K562 (cell line): Measurements from ENCODE around the gene MAD1L1. TPM values are rescaled to one million over a fixed set of nuclear protein-coding genes. Genes with fewer than 3 reads are reported as not detected.

Source experiments
- ATAC-seq: fragments of 200-7000 bp; cut with Tn5 transposase; 3 replicates; pipeline ENCODE4 v1.9.1; 2020; ENCODE audit warnings: moderate library complexity
- BruUV-seq: library from RNA; stranded (reverse); fragments of 400-500 nt; replicated peaks from 2 replicates; lab custom pipeline; 2021; lab: Mats Ljungman, UMichigan
- CTCF ChIA-PET: fragments of 300-600 bp; formaldehyde crosslinking; extraction: SDS; loops from one replicate; lab custom pipeline; 2021; ENCODE audit warnings: low intra/inter-chr PET ratio; lab: Yijun Ruan, JAX
- POLR2A ChIA-PET: fragments of 300-600, 350-650 bp; sonication (Branson Sonifier 250); formaldehyde crosslinking; extraction: SDS; loops from one replicate; lab custom pipeline; 2021; ENCODE audit warnings: antibody characterized with exemption, inconsistent platforms; lab: Yijun Ruan, JAX
- DNase-seq, 4 experiments: peaks; one replicate each; pipeline versions ENCODE4 v3.0.0 to v3.0.0-alpha.2; 2011 to 2018; ENCODE audit warnings: low spot score in 3 of 4, mixed read lengths in 3 of 4; ENCODE audit errors: extremely low read depth in 1 of 4
- FAIRE-seq: peaks from 2 replicates; lab custom pipeline; 2011; peaks lifted over from hg19 to GRCh38; lab: Jason Lieb, UNC
- H2AFZ ChIP-seq: 2 replicates; pipeline ENCODE4 v1.6.0; 2011; ENCODE audit warnings: low read depth, low read length, control low read depth, inconsistent platforms
- H3K27ac ChIP-seq: fragments of 200-600 bp; 3 replicates; pipeline ENCODE4 v1.8.0; 2011; ENCODE audit warnings: low read depth, mild to moderate bottlenecking, control low read depth, inconsistent platforms, low read length, moderate library complexity, mixed read lengths; ENCODE audit errors: extremely low read depth
- H3K27me3 ChIP-seq, 2 experiments: fragments of 300-600 bp in 1 of 2; 2 replicates in 1 of 2; 3 replicates in 1 of 2; pipeline versions ENCODE4 v1.6.0 to v1.8.0; 2011; ENCODE audit warnings: inconsistent platforms in 2 of 2, low read length in 2 of 2, mild to moderate bottlenecking in 1 of 2, mixed read lengths in 1 of 2, moderate library complexity in 1 of 2; ENCODE audit not compliant: control insufficient read depth in 2 of 2, insufficient read depth in 2 of 2
- H3K36me3 ChIP-seq: fragments of 300-600 bp; 3 replicates; pipeline ENCODE4 v1.8.0; 2011; ENCODE audit warnings: mild to moderate bottlenecking, low read length, inconsistent platforms; ENCODE audit not compliant: control insufficient read depth, insufficient read depth
- H3K4me1 ChIP-seq, 2 experiments: fragments of 200-600 bp in 1 of 2; replicated peaks in 1 of 2; 2 replicates in 1 of 2; 3 replicates in 1 of 2; pipeline versions ENCODE4 v1.5.1 to v1.8.0; 2011; ENCODE audit warnings: inconsistent platforms in 2 of 2, low read length in 2 of 2, mild to moderate bottlenecking in 1 of 2, mixed read lengths in 1 of 2, moderate library complexity in 1 of 2; ENCODE audit not compliant: control insufficient read depth in 2 of 2, insufficient read depth in 2 of 2
- H3K4me2 ChIP-seq: 2 replicates; pipeline ENCODE4 v1.6.1; 2011; ENCODE audit warnings: low read length, control low read depth, inconsistent platforms, mixed read lengths; ENCODE audit not compliant: insufficient read depth
- H3K4me3 ChIP-seq: fragments of 200-600 bp; sonication (generic), shearing (Covaris generic); 2 replicates; pipeline ENCODE4 v1.5.1; 2016; ENCODE audit warnings: control low read depth, inconsistent platforms
- H3K79me2 ChIP-seq: fragments of 200-600 bp; 3 replicates; pipeline ENCODE4 v1.8.0; 2011; ENCODE audit warnings: low read length, inconsistent platforms; ENCODE audit not compliant: control insufficient read depth, insufficient read depth
- H3K9ac ChIP-seq, 2 experiments: 2 replicates each; pipeline versions ENCODE4 v1.6.0 to v1.6.1; 2011; ENCODE audit warnings: low read depth in 2 of 2, low read length in 2 of 2, control low read depth in 1 of 2, inconsistent platforms in 1 of 2, mild to moderate bottlenecking in 1 of 2, mixed read lengths in 1 of 2; ENCODE audit not compliant: insufficient read depth in 1 of 2
- H3K9me1 ChIP-seq: one replicate; pipeline ENCODE4 v1.6.0; 2011; ENCODE audit warnings: inconsistent platforms, mild to moderate bottlenecking, low read length, moderate library complexity; ENCODE audit not compliant: control insufficient read depth, insufficient read depth
- H3K9me3 ChIP-seq: replicated peaks from 2 replicates; pipeline ENCODE4 v1.5.1; 2011; ENCODE audit warnings: low read depth, low read length, inconsistent platforms; ENCODE audit not compliant: control insufficient read depth, insufficient read depth
- H4K20me1 ChIP-seq: replicated peaks from 2 replicates; pipeline ENCODE4 v1.6.1; 2011; ENCODE audit warnings: low read length, inconsistent platforms, mixed read lengths; ENCODE audit not compliant: control insufficient read depth, insufficient read depth
- CBX8 ChIP-seq: fragments of 200-600 bp; sonication (generic); IDR thresholded peaks from 2 replicates; pipeline ENCODE4 v1.6.1; 2012; ENCODE audit warnings: borderline replicate concordance, mixed run types, low read depth, mild to moderate bottlenecking, moderate library complexity, mixed read lengths, low read length, control low read depth, inconsistent platforms; ENCODE audit not compliant: poor library complexity, severe bottlenecking; ENCODE audit errors: extremely low read depth
- CEBPG ChIP-seq, 3 experiments: fragments of 200-800 bp in 1 of 3; sonication (Bioruptor generic) in 1 of 3; sonication (generic) in 1 of 3; formaldehyde crosslinking in 1 of 3; IDR thresholded peaks in 2 of 3; conservative IDR thresholded peaks in 1 of 3; 2 replicates each; pipeline versions ENCODE4 v1.6.1 to v1.8.0; 2016 to 2022; ENCODE audit warnings: missing compliant biosample characterization in 2 of 3, missing genetic modification characterization in 2 of 3, mild to moderate bottlenecking in 1 of 3, missing genetic modification reagents in 1 of 3
- FOSL1 ChIP-seq: fragments of 200-800 bp; sonication (Bioruptor generic); conservative IDR thresholded peaks from 2 replicates; pipeline ENCODE4 v1.6.1; 2016; ENCODE audit warnings: missing genetic modification characterization, missing compliant biosample characterization
- FOXK1 ChIP-seq: sonication (generic); formaldehyde crosslinking; IDR thresholded peaks from 2 replicates; pipeline ENCODE4 v1.8.0; 2022; ENCODE audit warnings: missing genetic modification reagents, mild to moderate bottlenecking, borderline replicate concordance
- FOXK2 ChIP-seq, 2 experiments: fragments of 450-650 bp; IDR thresholded peaks in 1 of 2; conservative IDR thresholded peaks in 1 of 2; 2 replicates each; pipeline ENCODE4 v1.6.1; 2016; ENCODE audit warnings: low read depth in 2 of 2, mild to moderate bottlenecking in 1 of 2
- HEY1 ChIP-seq: fragments of 250-450 bp; sonication (Bioruptor Pico); IDR thresholded peaks from 2 replicates; pipeline ENCODE4 v1.5.0; 2020; ENCODE audit warnings: mild to moderate bottlenecking, moderate library complexity, borderline replicate concordance
- KDM5B ChIP-seq: fragments of 200-600 bp; sonication (generic); IDR thresholded peaks from 2 replicates; pipeline ENCODE4 v1.6.1; 2012; ENCODE audit warnings: low read depth, mild to moderate bottlenecking, moderate library complexity, low read length, control low read depth, inconsistent platforms; ENCODE audit not compliant: insufficient replicate concordance
- MAX ChIP-seq: sonication (generic); formaldehyde crosslinking; IDR thresholded peaks from 2 replicates; pipeline ENCODE4 v1.9.0; 2022; ENCODE audit warnings: mild to moderate bottlenecking, missing genetic modification reagents
- MCM5 ChIP-seq: fragments of 450-650 bp; IDR thresholded peaks from 2 replicates; pipeline ENCODE4 v1.6.1; 2016; ENCODE audit warnings: low read depth
- NR2C2 ChIP-seq, 2 experiments: fragments of 200-800 bp in 1 of 2; sonication (Bioruptor generic) in 1 of 2; sonication (generic) in 1 of 2; formaldehyde crosslinking in 1 of 2; IDR thresholded peaks; 2 replicates each; pipeline versions ENCODE4 v1.6.1 to v1.8.0; 2016 to 2022; ENCODE audit warnings: mild to moderate bottlenecking in 1 of 2, missing compliant biosample characterization in 1 of 2, missing genetic modification characterization in 1 of 2, missing genetic modification reagents in 1 of 2
- NUFIP1 ChIP-seq: fragments of 450-650 bp; IDR thresholded peaks from 2 replicates; pipeline ENCODE4 v1.6.1; 2018; ENCODE audit not compliant: partially characterized antibody
- ZBTB33 ChIP-seq: sonication (generic); formaldehyde crosslinking; IDR thresholded peaks from 2 replicates; pipeline ENCODE4 v1.8.1; 2023; ENCODE audit warnings: mild to moderate bottlenecking, missing genetic modification reagents
- ZBTB43 ChIP-seq: sonication (generic); formaldehyde crosslinking; IDR thresholded peaks from 2 replicates; pipeline ENCODE4 v1.8.0; 2023; ENCODE audit warnings: mild to moderate bottlenecking, missing genetic modification reagents
- ZNF121 ChIP-seq: sonication (generic); formaldehyde crosslinking; conservative IDR thresholded peaks from 2 replicates; pipeline ENCODE4 v1.8.0; 2022; ENCODE audit warnings: missing genetic modification reagents
- WGBS: fragments of 100-300 bp; shearing (Covaris generic); methylation state at CpG from one replicate; pipeline ENCODE4 v1.1.6; 2016; ENCODE audit warnings: low coverage, mixed read lengths; ENCODE audit not compliant: insufficient coverage; ENCODE audit errors: missing lambda C conversion rate; 5-methylcytosine and 5-hydroxymethylcytosine counted together
- in situ Hi-C: fragments of 300-500 bp; cut with MboI; formaldehyde crosslinking; loops from 4 replicates; pipeline ENCODE4 v1.15.0; 2018; ENCODE audit warnings: inconsistent platforms, mixed read lengths
- intact Hi-C: fragments of 100-400 bp; cut with micrococcal nuclease; formaldehyde crosslinking; loops from 2 replicates; pipeline ENCODE4 v1.14.2; 2022
- polyA plus RNA-seq, 8 experiments: library from polyadenylated mRNA; depleted of rRNA in 4 of 8; stranded (reverse) in 5 of 8; unstranded in 3 of 8; fragments of >200 nt; fragmentation: Nextera tagmentation in 2 of 8; fragmentation: Illumina TruSeq in 1 of 8; extraction: Ambion mirVana in 2 of 8; extraction: Trizol in 1 of 8; gene quantifications; 2 replicates each; pipeline versions ENCODE4 v1.2.1 to v1.2.3, GENCODE V29; 2011 to 2014; ENCODE audit warnings: inconsistent platforms in 1 of 8, missing spikeins in 1 of 8
- total RNA-seq, 7 experiments: library from RNA; depleted of rRNA in 6 of 7; stranded (reverse); fragments of >200 nt in 6 of 7; fragmentation: Illumina TruSeq in 2 of 7; extraction: Trizol in 2 of 7; gene quantifications; 2 replicates each; pipeline versions ENCODE4 v1.2.1 to v1.2.3, GENCODE V29; 2011 to 2021; ENCODE audit warnings: low replicate concordance in 1 of 7
- TF ChIP-seq, protein P1 (sequence below), 2 experiments: fragments of 450-650 bp; IDR thresholded peaks; 2 replicates each; pipeline ENCODE4 v1.6.1; 2016

Gene MAD1L1
- total and polyA plus RNA-seq, 9 of the 15 experiments (the other 6 are each of a cell fraction or from before 2014, with no cell fraction given) = 1.7 to 89.7 (median 18.0) TPM

DNA sequence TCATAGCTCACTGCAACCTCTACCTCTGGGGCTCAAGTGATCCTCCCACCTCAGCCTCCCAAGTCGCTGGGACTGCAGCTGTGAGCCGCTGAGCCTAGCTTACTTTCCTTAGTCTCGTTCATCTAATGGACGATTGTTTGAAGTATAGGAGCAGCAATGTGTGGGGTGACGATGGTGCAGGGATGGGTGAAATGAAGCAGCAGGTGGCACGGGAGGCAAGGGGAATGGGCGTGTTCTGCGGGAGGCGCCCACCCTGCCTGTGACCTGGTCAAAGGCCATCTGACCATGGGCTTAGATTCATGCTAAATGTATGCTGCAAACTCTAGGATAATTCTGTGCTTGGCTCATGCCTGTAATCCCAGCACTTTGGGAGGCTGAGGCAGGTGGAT lies 210.7 kb downstream of the MAD1L1 start:
- Histone ChIP-seq H3K9me3 (peaks cover 18% of the 10 kb centered on the region), H3K4me1 (peaks cover 47 to 51% of the 10 kb centered on the region in 2 experiments), H3K4me3 (no peak overlapping the region), H3K79me2 (peaks cover 26% of the 10 kb centered on the region), H3K9ac (peak overlapping the region; percentile 61 to 64; a peak in 1 of 4 replicates), H3K9me1 (no peaks in the 10 kb centered on the region), H3K4me2 (peak overlapping the region; percentile 4; the same call in 1 of the 2 replicates), H3K27ac (peak overlapping the region; percentile 94; the same call in 2 of the 3 replicates), H2AFZ (no peak overlapping the region), H3K36me3 (no peaks in the 10 kb centered on the region; the same call in 2 of the 3 replicates), H3K27me3 (no peaks in the 10 kb centered on the region), H4K20me1 (no peaks in the 10 kb centered on the region)
- in situ Hi-C loops (no loop called here), intact Hi-C loops (loop anchor here (5.0 kb wide), 1 partner anchor 380 kb away; the partner anchor contains the start of gene CHST12)
- no peak for DNase-seq
- ChIA-PET POLR2A (interaction anchor here (0.6 to 1.0 kb wide), 4 partner anchors 15 to 215 kb away, joined by 3 to 4 read pairs (median 3); no protein-coding TSS in a partner anchor), CTCF (no interaction called here)
- BruUV-seq = no TSS peak
- FAIRE-seq = no peak
- WGBS = 67% methylated on average over 9 of the region's 9 CpGs
- no peak for ATAC-seq
- TF ChIP-seq HEY1 (CRISPR knock-in tag) (no peak), KDM5B (peak; percentile 19), MCM5 (no peak), NUFIP1 (no peak), FOXK2 (conservative IDR thresholded peaks at IDR 0.05 in 1 of 2, IDR thresholded peaks at IDR 0.05 in 1 of 2; ENCODE audit: low read depth in 2 of 2) (no peak), CEBPG (CRISPR knock-in tag; IDR thresholded peaks at IDR 0.05) (0 out of 2 replicates have a peak, but pooled peaks have one; percentile 18), CEBPG (tag; conservative IDR thresholded peaks at IDR 0.05 in 1 of 2, IDR thresholded peaks at IDR 0.05 in 1 of 2) (no peak), CBX8 (no peak), FOXK1 (CRISPR knock-in tag) (peak; percentile 27; the same call in 1 of the 2 replicates), ZBTB43 (CRISPR knock-in tag) (no peak), MAX (CRISPR knock-in tag) (0 out of 2 replicates have a peak, but pooled peaks have one; percentile 31), ZNF121 (CRISPR knock-in tag) (no peak), FOSL1 (tag) (no peak), ZBTB33 (CRISPR knock-in tag) (peak; percentile 90), NR2C2 (CRISPR knock-in tag; IDR thresholded peaks at IDR 0.05) (no peak), NR2C2 (tag; IDR thresholded peaks at IDR 0.05) (no peak)
- TF ChIP-seq, protein P1, sequence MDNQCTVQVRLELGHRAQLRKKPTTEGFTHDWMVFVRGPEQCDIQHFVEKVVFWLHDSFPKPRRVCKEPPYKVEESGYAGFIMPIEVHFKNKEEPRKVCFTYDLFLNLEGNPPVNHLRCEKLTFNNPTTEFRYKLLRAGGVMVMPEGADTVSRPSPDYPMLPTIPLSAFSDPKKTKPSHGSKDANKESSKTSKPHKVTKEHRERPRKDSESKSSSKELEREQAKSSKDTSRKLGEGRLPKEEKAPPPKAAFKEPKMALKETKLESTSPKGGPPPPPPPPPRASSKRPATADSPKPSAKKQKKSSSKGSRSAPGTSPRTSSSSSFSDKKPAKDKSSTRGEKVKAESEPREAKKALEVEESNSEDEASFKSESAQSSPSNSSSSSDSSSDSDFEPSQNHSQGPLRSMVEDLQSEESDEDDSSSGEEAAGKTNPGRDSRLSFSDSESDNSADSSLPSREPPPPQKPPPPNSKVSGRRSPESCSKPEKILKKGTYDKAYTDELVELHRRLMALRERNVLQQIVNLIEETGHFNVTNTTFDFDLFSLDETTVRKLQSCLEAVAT (IDR thresholded peaks at IDR 0.05) = 0 out of 4 replicates have a peak, but pooled peaks of 1 of the 2 experiments have one; percentile 15
